Mesenchymal stem cell (in vitro differentiated cells and primary cell): ENCODE measurements around the gene LYVE1.

Experiments
- DNase-seq: peaks from one replicate; pipeline ENCODE4 v3.0.0-alpha.2; 2013
- H2AFZ ChIP-seq: one replicate; pipeline ENCODE4 v1.6.1; 2013; ENCODE audit warnings: low read depth, mild to moderate bottlenecking, control low read depth, inconsistent platforms, low read length, moderate library complexity
- H2AK5ac ChIP-seq: 2 replicates; pipeline ENCODE4 v1.6.1; 2013; ENCODE audit warnings: low read length, moderate library complexity, mild to moderate bottlenecking, inconsistent platforms; ENCODE audit not compliant: severe bottlenecking
- H2BK120ac ChIP-seq: one replicate; pipeline ENCODE4 v1.6.1; 2013; ENCODE audit warnings: low read depth, mild to moderate bottlenecking, inconsistent platforms, low read length, moderate library complexity
- H2BK12ac ChIP-seq, 2 experiments: one replicate each; pipeline ENCODE4 v1.6.1; 2013; ENCODE audit warnings: inconsistent platforms in 2 of 2, low read length in 2 of 2, mild to moderate bottlenecking in 2 of 2, moderate library complexity in 2 of 2, control low read depth in 1 of 2
- H2BK15ac ChIP-seq: one replicate; pipeline ENCODE4 v1.6.1; 2013; ENCODE audit warnings: mild to moderate bottlenecking, low read depth, inconsistent platforms; ENCODE audit not compliant: poor library complexity, severe bottlenecking
- H2BK5ac ChIP-seq: 2 replicates; pipeline ENCODE4 v1.6.1; 2013; ENCODE audit warnings: low read depth, mild to moderate bottlenecking, low read length, control low read depth, inconsistent platforms; ENCODE audit not compliant: poor library complexity, severe bottlenecking
- H3K14ac ChIP-seq, 2 experiments: one replicate each; pipeline ENCODE4 v1.6.1; 2013; ENCODE audit warnings: inconsistent platforms in 2 of 2, low read length in 2 of 2, control low read depth in 1 of 2, mild to moderate bottlenecking in 1 of 2, moderate library complexity in 1 of 2
- H3K18ac ChIP-seq, 2 experiments: one replicate each; pipeline ENCODE4 v1.6.1; 2013; ENCODE audit warnings: inconsistent platforms in 2 of 2, low read length in 2 of 2, control low read depth in 1 of 2, low read depth in 1 of 2, mild to moderate bottlenecking in 1 of 2
- H3K23ac ChIP-seq, 2 experiments: one replicate each; pipeline ENCODE4 v1.6.1; 2013; ENCODE audit warnings: inconsistent platforms in 2 of 2, low read length in 2 of 2, mild to moderate bottlenecking in 2 of 2, moderate library complexity in 2 of 2, control low read depth in 1 of 2
- H3K27ac ChIP-seq: 2 replicates; pipeline ENCODE4 v1.5.1; 2013; ENCODE audit warnings: mild to moderate bottlenecking, moderate library complexity, low read length, control low read depth, inconsistent platforms; ENCODE audit not compliant: poor library complexity, severe bottlenecking
- H3K27me3 ChIP-seq, 2 experiments: 2 replicates each; pipeline versions ENCODE4 v1.6.1 to v1.7.0; 2013; ENCODE audit warnings: low read length in 2 of 2, mild to moderate bottlenecking in 2 of 2, moderate library complexity in 2 of 2, control low read depth in 1 of 2, inconsistent platforms in 1 of 2; ENCODE audit not compliant: control insufficient read depth in 1 of 2, insufficient read depth in 1 of 2
- H3K36me3 ChIP-seq, 2 experiments: 2 replicates each; pipeline versions ENCODE4 v1.6.1 to v1.7.0; 2013; ENCODE audit warnings: low read length in 2 of 2, control low read depth in 1 of 2, inconsistent platforms in 1 of 2, low read depth in 1 of 2, mild to moderate bottlenecking in 1 of 2; ENCODE audit not compliant: insufficient read depth in 2 of 2, control insufficient read depth in 1 of 2
- H3K4ac ChIP-seq, 2 experiments: one replicate each; pipeline ENCODE4 v1.6.1; 2013; ENCODE audit warnings: inconsistent platforms in 2 of 2, low read length in 2 of 2, mild to moderate bottlenecking in 2 of 2, moderate library complexity in 2 of 2, control low read depth in 1 of 2, low read depth in 1 of 2
- H3K4me1 ChIP-seq: 2 replicates; pipeline ENCODE4 v1.6.1; 2013; ENCODE audit warnings: low read depth, low read length, control low read depth; ENCODE audit not compliant: control insufficient read depth, insufficient read depth
- H3K4me2 ChIP-seq: 2 replicates; pipeline ENCODE4 v1.6.1; 2013; ENCODE audit warnings: low read length, mild to moderate bottlenecking, inconsistent platforms; ENCODE audit not compliant: poor library complexity, severe bottlenecking
- H3K4me3 ChIP-seq, 2 experiments: 2 replicates each; pipeline versions ENCODE4 v1.5.1 to v1.7.0; 2013; ENCODE audit warnings: low read length in 2 of 2, mild to moderate bottlenecking in 2 of 2, control low read depth in 1 of 2, low read depth in 1 of 2; ENCODE audit not compliant: insufficient read depth in 1 of 2
- H3K79me1 ChIP-seq: replicated peaks from 2 replicates; pipeline ENCODE4 v1.6.1; 2013; ENCODE audit warnings: mild to moderate bottlenecking, control low read depth, low read length, inconsistent platforms; ENCODE audit not compliant: poor library complexity, severe bottlenecking
- H3K9ac ChIP-seq: 2 replicates; pipeline ENCODE4 v1.7.0; 2013; ENCODE audit warnings: mild to moderate bottlenecking, low read length, moderate library complexity
- H3K9me3 ChIP-seq: 2 replicates; pipeline ENCODE4 v1.7.0; 2013; ENCODE audit warnings: mild to moderate bottlenecking, low read length; ENCODE audit not compliant: control insufficient read depth
- H4K8ac ChIP-seq: one replicate; pipeline ENCODE4 v1.6.1; 2013; ENCODE audit warnings: inconsistent platforms, mild to moderate bottlenecking, low read length, moderate library complexity
- H4K91ac ChIP-seq: one replicate; pipeline ENCODE4 v1.6.1; 2013; ENCODE audit warnings: mild to moderate bottlenecking, low read length, inconsistent platforms
- WGBS: methylation state at CpG from one replicate; pipeline ENCODE4 v1.1.7; 2013; ENCODE audit warnings: mixed read lengths; 5-methylcytosine and 5-hydroxymethylcytosine counted together

The LYVE1 gene

DNA sequence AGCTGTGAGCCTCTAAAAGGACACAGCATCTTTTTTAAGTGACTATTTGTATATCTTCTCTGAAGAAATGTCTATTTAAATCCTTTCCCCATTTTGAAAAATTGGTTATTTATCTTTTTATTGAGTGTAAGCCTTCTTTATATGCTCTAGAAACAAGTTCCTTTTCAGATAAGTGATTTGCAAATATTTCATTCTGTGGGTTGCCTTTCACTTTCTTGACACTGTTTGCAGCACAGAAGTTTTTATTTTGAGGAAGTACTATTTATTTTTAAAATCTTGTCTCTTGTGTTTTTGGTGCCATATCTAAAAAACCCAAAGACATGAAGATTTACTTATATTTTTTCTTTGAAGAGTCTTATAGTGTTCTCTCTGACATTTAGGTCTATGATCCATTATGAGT lies 40.1 kb upstream of the LYVE1 start:
- Histone ChIP-seq H3K27me3 (no peaks in the 10 kb centered on the region), H3K36me3 (peaks cover 4 to 49% of the 10 kb centered on the region in 2 experiments), H3K4me2 (no peak overlapping the region), H3K4me1 (peaks cover 14% of the 10 kb centered on the region), H3K79me1 (no peaks in the 10 kb centered on the region), H3K9me3 (no peaks in the 10 kb centered on the region), H2BK5ac (no peak overlapping the region), H4K91ac (no peak overlapping the region), H2BK12ac (no peak overlapping the region), H3K9ac (no peak overlapping the region), H2BK15ac (no peak overlapping the region), H3K4me3 (no peak overlapping the region), H3K23ac (no peak overlapping the region), H2AK5ac (no peak overlapping the region), H3K4ac (no peak overlapping the region), H4K8ac (no peak overlapping the region), H2BK120ac (no peak overlapping the region), H3K27ac (no peak overlapping the region), H3K18ac (no peak overlapping the region), H2AFZ (no peak overlapping the region), H3K14ac (no peak overlapping the region)
- no peak for DNase-seq

GRCh38 chr11:10607462-10608132 lies 39.1 kb upstream of the LYVE1 start:
- Histone ChIP-seq H3K27ac (no peak overlapping the region), H2BK12ac (peak overlapping the region; percentile 79 to 87), H3K14ac (no peak overlapping the region), H3K9ac (no peak overlapping the region), H3K18ac (peak overlapping the region; percentile 83 to 84), H2BK120ac (peak overlapping the region; percentile 93), H3K9me3 (no peaks in the 10 kb centered on the region), H3K36me3 (peaks cover 8 to 53% of the 10 kb centered on the region in 2 experiments), H3K4ac (peak overlapping the region; percentile 15 to 22), H2AFZ (no peak overlapping the region), H3K79me1 (no peaks in the 10 kb centered on the region), H3K4me2 (no peak overlapping the region), H3K4me3 (peak overlapping the region in 1 of 2 experiments; percentile 16), H3K23ac (peak overlapping the region in 1 of 2 experiments; percentile 37), H2BK15ac (peak overlapping the region; percentile 73), H2AK5ac (peak overlapping the region; percentile 16), H4K91ac (peak overlapping the region; percentile 88), H3K27me3 (no peaks in the 10 kb centered on the region), H4K8ac (peak overlapping the region; percentile 66), H3K4me1 (peaks cover 14% of the 10 kb centered on the region), H2BK5ac (no peak overlapping the region)
- 20% methylated on average over 4 of the region's 6 CpGs for WGBS
- DNase-seq: no peak

DNA sequence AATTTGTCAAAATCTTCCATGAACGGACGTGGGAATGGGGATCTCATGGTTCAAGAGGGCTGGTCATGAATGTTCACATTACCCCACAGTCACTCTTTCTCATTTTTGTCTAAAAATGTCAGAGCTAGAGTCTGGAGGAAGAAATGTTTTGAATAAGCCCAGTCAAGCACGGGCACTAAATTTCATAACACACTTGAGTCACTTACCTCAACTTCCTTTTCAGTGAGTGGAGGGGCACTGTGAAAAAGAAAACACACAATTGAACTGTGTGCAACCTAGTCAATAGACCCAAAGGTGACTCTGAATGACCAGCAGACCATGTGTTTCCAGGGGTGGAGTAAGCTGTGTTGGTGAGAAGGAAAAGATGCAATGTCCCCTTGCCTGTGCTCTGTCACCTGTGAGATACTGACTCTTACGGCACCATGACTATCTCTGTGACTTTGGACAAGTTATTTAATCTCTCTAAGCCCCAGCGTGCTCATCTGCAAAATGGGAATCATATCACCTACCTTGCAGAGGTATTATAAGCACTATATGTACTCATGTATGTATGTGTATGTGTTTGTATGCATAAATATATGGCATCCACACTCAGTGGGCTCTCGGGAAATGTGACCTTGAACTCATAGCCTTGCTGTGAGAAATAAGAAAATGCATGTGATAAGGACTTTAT lies 38.2 kb upstream of the LYVE1 start:
- Histone ChIP-seq H2AFZ (no peak overlapping the region), H4K8ac (peak overlapping the region; percentile 35), H3K4me1 (peaks cover 16% of the 10 kb centered on the region), H3K79me1 (no peaks in the 10 kb centered on the region), H2BK120ac (peak overlapping the region; percentile 12), H2BK15ac (no peak overlapping the region), H3K27me3 (no peaks in the 10 kb centered on the region), H3K9ac (peak overlapping the region; percentile 83), H2AK5ac (no peak overlapping the region), H3K9me3 (no peaks in the 10 kb centered on the region), H3K4ac (peak overlapping the region in 1 of 2 experiments; percentile 19), H3K4me3 (peak overlapping the region in 1 of 2 experiments; percentile 30), H4K91ac (peak overlapping the region; percentile 43), H3K27ac (peak overlapping the region; percentile 38), H2BK12ac (peak overlapping the region; percentile 29 to 37), H3K4me2 (no peak overlapping the region), H3K18ac (peak overlapping the region; percentile 61 to 84), H3K23ac (no peak overlapping the region), H2BK5ac (no peak overlapping the region), H3K36me3 (peaks cover 8 to 54% of the 10 kb centered on the region in 2 experiments), H3K14ac (no peak overlapping the region)
- peak; percentile 81 for DNase-seq
- WGBS: 0% methylated on average over 1 of the region's 6 CpGs

- Histone ChIP-seq H4K8ac (peak overlapping the region; percentile 5), H3K9ac (peak overlapping the region; percentile 83), H2AK5ac (peak overlapping the region; percentile 76), H2BK12ac (peak overlapping the region; percentile 40 to 65), H2BK120ac (no peak overlapping the region), H3K27ac (peak overlapping the region; percentile 48), H3K27me3 (no peaks in the 10 kb centered on the region), H3K4ac (peak overlapping the region; percentile 10 to 83), H3K4me2 (peak overlapping the region; percentile 8), H2AFZ (no peak overlapping the region), H3K9me3 (no peaks in the 10 kb centered on the region), H3K36me3 (peaks cover 8 to 58% of the 10 kb centered on the region in 2 experiments), H3K23ac (no peak overlapping the region), H4K91ac (no peak overlapping the region), H3K79me1 (no peaks in the 10 kb centered on the region), H3K4me3 (peak overlapping the region in 1 of 2 experiments; percentile 30), H3K4me1 (peaks cover 16% of the 10 kb centered on the region), H3K18ac (peak overlapping the region; percentile 75 to 91), H2BK5ac (no peak overlapping the region), H3K14ac (no peak overlapping the region), H2BK15ac (no peak overlapping the region)
- DNase-seq: peak; percentile 82
- 19% methylated on average over 6 of the region's 6 CpGs for WGBS
These were observed 37.5 kb upstream of the LYVE1 start for GRCh38 chr11:10605941-10606381.
